ENCODE data around the gene USP11.
A peak's percentile ranks its signal among the peaks of the same experiment; 100 is the strongest.

Gene USP11

GRCh38 chrX:47232803-47233332 lies at the start of gene USP11:
TSS of gene USP11 (plus strand) at chrX:47233009. CDS start at chrX:47233044, 35 bp downstream.
- peak; percentile 6 to 25 for DNase-seq

- DNase-seq, result no peak
Observed at GRCh38 chrX:47184486-47184885, 48.3 kb upstream of the USP11 start.

GRCh38 chrX:47185241-47185640 lies 47.6 kb upstream of the USP11 start:
- no peak for DNase-seq

- DNase-seq, result no peak
Observed at GRCh38 chrX:47186096-47186740, 46.6 kb upstream of the USP11 start.

- DNase-seq, result no peak
Observed at GRCh38 chrX:47187106-47187677, 45.6 kb upstream of the USP11 start.

- DNase-seq, result no peak
Observed at GRCh38 chrX:47189906-47190305, 42.9 kb upstream of the USP11 start.

GRCh38 chrX:47190445-47191269 lies 42.2 kb upstream of the USP11 start:
- DNase-seq, result peak; percentile 71 to 82

GRCh38 chrX:47191331-47191730 lies 41.5 kb upstream of the USP11 start:
- DNase-seq, result peak; percentile 42 to 65

GRCh38 chrX:47191806-47192401 lies 40.9 kb upstream of the USP11 start:
- DNase-seq, result no peak

- peak; percentile 82 to 90 for DNase-seq
Observed at GRCh38 chrX:47193475-47194193, 39.2 kb upstream of the USP11 start, which contains the start of gene UBA1. TSS of gene UBA1 (plus strand) at chrX:47193829. CDS start at chrX:47198803, 4,974 bp downstream.

GRCh38 chrX:47194194-47194787 lies 38.5 kb upstream of the USP11 start:
- no peak for DNase-seq

- DNase-seq, result no peak
Observed at GRCh38 chrX:47196098-47196497, 36.7 kb upstream of the USP11 start.

- no peak for DNase-seq
Observed at GRCh38 chrX:47197526-47197925, 35.3 kb upstream of the USP11 start.

- no peak for DNase-seq
Observed at GRCh38 chrX:47198026-47198686, 34.7 kb upstream of the USP11 start.

- no peak for DNase-seq
Observed at GRCh38 chrX:47198687-47199080, 34.1 kb upstream of the USP11 start.

GRCh38 chrX:47199286-47199685 lies 33.5 kb upstream of the USP11 start:
- DNase-seq, result no peak

GRCh38 chrX:47200385-47201150 lies 32.2 kb upstream of the USP11 start:
- no peak for DNase-seq

- DNase-seq, result no peak
Observed at GRCh38 chrX:47201345-47201944, 31.4 kb upstream of the USP11 start.

- DNase-seq, result no peak
Observed at GRCh38 chrX:47202316-47202715, 30.5 kb upstream of the USP11 start.

- DNase-seq, result no peak
Observed at GRCh38 chrX:47202877-47203276, 29.9 kb upstream of the USP11 start.

Data from stimulated activated CD4-positive, alpha-beta T cell treated with anti-CD3 and anti-CD28 coated beads, Interleukin-4, amount 100 ng/mL, for 4 hours (primary cell).